NCI-H2029 (cell line): ENCODE data around the gene ATE1.
A peak's percentile ranks its signal among the peaks of the same experiment; 100 is the strongest.
"Not testable (repeated sequence)": the region's sequence is repeated elsewhere in the genome, so short reads cannot be mapped to it uniquely, and the experiment has no call there.

Source experiments
- DNase-seq: peaks from one replicate; lab custom pipeline; 2025; lab: John Stamatoyannopoulos, UW

ATE1 gene

GRCh38 chr10:121930268-121931085, 2.6 kb upstream of the ATE1 start:
- not testable (repeated sequence) for DNase-seq

DNA sequence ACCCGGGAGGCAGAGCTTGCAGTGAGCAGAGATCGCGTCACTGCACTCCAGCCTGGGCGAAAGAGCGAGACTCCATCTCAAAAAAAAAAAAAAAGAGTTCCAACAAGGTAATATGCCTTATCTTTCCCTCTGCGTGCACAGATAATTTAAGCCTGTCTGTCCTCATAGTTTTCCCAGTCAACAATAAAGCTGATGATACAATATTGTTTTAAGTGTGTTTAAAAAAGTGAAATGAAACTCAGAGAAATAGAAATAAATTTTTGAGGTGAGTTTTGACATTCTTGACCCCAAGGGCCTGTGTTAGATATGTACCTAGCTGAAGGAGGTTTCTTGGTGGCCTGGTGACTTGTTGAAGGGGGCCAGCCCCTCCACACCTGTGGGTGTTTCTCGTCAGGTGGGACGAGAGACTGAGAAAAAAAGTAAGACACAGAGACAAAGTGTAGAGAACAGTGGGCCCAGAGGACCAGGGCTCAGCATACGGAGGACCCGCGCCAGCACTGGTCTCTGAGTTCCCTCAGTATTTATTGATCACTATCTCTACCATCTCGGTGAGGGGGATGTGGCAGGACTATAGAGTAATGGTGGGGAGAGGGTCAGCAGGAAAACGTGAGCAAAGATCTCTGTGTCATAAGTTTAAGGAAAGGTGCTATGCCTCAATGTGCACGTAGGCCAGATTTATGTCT, 1.9 kb upstream of the ATE1 start:
- DNase-seq, result not testable (repeated sequence)

- no peak for DNase-seq
Observed at GRCh38 chr10:121928528-121928884, 675 bp upstream of the ATE1 start.

- DNase-seq, result peak; percentile 9
Observed at GRCh38 chr10:121927318-121927840, 452 bp downstream of the ATE1 start.

DNA sequence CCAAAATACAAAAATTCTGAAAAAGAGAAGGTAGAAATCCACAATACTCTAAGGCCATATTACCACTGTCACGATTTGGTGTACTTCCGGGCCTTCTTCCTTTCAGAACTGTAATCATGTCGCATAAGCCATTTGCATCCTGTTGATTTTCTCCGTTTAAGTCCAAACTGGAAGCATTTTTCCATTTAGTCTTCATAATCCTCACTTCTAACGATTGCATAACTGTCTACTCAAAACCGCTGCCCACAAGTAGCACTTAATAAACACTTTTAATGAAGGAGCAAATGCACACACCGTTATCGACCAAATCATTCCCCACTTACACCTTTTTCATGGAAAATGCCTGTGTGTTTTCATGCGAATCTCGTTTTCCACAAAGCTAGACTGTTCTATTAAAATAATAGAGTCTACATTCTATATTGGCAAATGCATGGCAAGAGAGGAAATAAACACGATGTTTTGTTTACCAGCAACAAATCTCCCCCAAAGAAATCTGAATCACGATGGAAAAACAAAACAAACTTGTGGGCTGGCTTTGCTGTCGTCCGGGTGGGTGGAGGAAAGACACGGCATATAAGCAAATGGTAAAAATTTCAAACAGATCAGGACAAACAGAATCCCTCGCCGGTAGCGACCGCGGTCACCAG, 1.0 kb downstream of the ATE1 start:
- DNase-seq, result no peak

GRCh38 chr10:121926157-121926556, 1.7 kb downstream of the ATE1 start:
- no peak for DNase-seq

GRCh38 chr10:121921238-121921931, 6.4 kb downstream of the ATE1 start:
- no peak for DNase-seq

DNA sequence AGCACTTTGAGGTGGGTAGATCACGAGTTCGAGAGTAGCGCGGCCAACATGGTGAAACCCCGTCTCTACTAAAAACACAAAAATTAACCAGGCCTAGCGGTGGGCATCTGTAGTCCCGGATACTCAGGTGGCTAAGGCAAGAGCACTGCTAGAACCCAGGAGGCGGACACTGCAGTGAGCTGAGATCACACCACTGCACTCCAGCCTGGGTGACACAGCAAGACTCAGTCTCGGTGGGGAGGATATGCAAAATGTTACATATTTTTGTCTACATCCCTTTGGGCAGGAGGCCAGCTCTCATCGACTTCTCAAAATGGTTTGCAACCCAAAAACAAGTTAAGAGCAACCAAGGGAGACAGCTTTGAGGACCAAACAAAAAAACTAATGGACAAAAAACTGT, 8.2 kb downstream of the ATE1 start:
- no peak for DNase-seq

DNA sequence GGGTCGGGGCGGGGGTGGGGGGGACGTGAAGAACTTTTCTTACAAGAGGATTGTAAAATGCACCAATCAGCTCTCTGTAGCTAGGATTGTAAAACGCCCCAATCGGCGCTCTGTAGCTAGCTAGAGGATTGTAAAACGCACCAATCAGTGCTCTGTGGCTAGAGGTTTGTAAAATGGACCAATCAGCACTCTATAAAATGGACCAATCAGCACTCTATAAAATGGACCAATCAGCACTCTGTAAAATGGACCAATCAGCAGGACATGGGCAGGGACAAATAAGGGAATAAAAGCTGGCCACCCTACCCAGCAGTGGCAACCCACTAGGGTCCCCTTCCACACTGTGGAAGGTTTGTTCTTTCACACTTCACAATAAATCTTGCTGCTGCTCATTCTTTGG, 9.0 kb downstream of the ATE1 start:
- DNase-seq, result not testable (repeated sequence)

GRCh38 chr10:121914661-121915060, 13.2 kb downstream of the ATE1 start:
- no peak for DNase-seq

DNA sequence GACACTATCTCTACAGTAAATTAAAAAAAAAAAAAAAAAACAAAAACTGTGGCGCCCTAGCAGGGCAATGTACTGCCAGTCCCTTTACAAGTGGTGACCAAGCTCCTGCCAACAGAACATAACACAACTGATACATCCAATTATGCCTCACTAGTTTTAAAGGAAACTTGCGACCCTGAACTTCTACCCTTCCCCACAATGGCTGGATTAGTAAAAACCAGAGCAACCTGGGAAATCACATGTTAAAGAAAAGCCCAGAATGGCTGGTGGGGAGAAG, 16.5 kb downstream of the ATE1 start:
- no peak for DNase-seq

- DNase-seq, result no peak
Observed at GRCh38 chr10:121910673-121911420, 17.0 kb downstream of the ATE1 start.

- DNase-seq, result no peak
Observed at GRCh38 chr10:121904888-121905287, 22.9 kb downstream of the ATE1 start.

DNA sequence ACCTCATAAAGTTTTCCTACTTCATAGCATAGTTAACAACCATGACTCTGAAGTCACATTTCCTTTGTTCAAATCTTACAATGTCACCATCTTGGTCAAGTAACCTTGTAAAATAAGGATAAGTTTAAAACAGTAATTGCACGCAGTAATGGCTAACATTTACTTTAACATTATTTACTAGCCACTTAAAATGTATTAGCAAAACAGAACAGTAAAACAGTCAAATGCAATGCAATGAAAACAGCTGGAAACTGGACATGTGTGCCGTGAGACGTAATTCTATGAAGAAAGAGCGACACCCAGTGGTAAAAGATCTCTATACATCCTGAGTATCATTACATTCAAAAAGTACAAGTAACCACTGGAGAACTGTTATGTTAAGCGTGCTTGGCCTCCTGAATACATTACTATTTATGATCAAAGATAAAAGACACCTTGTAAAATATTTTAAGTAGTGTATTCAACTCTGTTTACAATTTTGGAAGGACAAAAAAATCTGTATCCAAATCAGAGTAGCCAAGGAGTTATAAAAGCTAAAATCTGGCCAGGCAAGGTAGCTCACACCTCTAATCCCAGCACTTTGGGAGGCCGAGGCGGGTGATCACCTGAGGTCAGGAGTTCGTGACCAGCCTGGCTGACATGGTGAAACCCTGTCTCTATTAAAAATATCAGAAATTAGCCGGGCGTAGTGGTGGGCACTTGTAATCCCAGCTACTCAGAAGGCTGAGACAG, 27.2 kb downstream of the ATE1 start:
- DNase-seq, result peak; percentile 40

DNA sequence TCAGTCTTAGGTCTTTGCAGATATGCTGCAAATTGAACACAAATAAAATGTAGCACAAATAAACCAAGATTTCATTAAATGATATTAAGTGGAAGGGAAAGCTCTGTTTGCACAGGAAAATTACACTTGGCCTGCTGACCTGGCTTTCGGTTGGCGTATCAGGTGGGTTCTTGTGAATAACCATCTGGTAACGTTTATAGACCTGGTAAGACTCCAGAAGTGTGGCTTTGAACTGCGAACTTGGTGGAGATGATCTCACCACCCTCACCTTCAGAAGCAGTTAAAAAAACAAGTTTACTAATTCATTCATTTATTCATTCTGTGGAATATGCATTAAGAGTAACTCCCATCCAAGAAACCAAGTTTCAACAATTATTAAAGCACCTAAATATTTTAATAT, 28.1 kb downstream of the ATE1 start:
- no peak for DNase-seq

- no peak for DNase-seq
Observed at GRCh38 chr10:121891103-121891502, 36.7 kb downstream of the ATE1 start.

- DNase-seq, result no peak
Observed at GRCh38 chr10:121889212-121889611, 38.6 kb downstream of the ATE1 start.

DNA sequence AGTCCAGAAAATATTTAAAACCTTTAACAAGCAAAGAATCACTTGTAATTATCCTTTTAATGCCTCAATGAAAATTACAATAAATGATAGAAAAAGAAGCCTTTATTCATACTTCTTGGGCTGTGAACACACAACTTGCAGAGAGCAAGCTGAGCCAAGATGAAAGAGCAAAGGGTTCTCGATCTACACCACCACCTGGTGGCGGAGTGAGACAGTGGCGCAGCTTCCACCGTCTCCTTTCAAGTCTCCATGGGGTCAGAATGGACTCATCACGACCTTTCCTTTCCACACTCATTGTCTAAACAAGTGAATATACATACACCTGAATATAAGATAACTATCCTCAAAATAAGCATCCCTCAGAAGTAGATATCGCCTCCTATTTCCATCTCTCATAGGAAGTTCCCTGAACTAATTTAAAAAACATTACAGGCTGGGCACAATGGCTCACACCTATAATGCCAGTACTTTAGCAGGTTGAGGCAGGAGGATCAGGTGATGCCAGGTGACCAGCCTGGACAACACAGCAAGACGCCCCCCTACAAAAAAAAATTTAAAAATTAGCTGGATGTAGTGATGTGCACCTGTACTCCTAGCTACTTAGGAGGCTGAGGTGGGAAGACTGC, 40.7 kb downstream of the ATE1 start:
- DNase-seq, result no peak

DNA sequence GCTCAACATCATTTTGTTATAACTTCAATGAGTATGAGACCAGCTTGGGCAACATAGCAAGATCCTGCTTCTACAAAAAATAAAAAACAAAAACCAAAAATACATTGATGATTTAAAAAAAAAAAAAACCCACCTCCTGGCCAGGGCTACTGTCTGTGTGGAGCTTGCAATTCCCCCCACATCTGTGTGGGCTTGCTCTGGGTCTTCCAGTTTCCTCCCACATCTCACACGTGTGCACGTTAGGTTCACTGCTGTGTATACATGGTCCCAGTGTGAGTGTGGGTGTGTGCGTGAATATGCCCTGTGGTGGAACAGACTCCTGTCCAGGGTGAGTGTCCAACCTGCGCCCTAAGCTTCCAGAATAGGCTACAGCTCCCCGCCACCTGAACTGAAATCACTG, 41.6 kb downstream of the ATE1 start:
- DNase-seq, result no peak

DNA sequence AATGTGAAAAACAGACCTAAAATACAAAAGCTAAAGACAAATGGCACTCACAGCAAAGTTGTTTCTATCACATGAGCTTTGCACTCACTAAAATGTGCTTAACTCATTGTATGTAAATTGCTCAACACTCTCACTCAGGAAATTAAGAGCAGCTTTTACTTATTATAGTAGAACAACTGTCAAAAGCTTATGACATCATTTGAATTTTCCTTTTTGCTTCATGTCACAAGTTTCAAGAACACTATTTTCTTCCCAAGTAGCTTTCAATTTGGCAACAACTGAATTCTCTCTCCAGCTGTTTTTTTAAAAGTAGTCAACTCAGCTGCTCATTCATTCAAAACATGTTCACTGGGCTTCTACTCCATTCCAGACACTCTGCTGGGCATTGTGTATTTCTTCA, 46.9 kb downstream of the ATE1 start:
- DNase-seq, result no peak

DNA sequence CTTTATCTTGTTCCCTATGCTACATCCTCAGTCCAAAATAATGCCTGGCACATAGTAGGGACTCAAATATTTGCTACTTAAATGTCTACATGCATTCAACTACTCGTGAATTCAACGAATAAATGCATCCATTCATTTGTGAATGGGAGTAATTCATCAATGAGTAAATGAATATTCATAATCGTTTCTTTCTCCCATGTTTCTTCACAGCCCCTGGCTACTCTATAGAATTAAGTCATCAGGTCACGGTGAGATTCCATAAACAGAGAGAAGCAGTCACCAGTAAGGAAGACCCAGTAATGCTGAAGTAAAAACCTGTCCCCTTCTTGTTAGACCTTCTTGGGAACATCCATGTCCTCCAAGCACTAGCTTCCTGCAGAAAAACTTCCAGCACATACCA, 48.4 kb downstream of the ATE1 start:
- no peak for DNase-seq
